BJ (cell line): ENCODE data around the gene SND1. TPM values are rescaled to one million over a fixed set of nuclear protein-coding genes. Genes with fewer than 3 reads are reported as not detected.

Experiments used
- CTCF ChIA-PET: fragments of 350-600 bp; formaldehyde crosslinking; extraction: SDS; loops from one replicate; lab custom pipeline; 2021; ENCODE audit warnings: antibody characterized with exemption, inconsistent platforms; lab: Yijun Ruan, JAX
- POLR2A ChIA-PET: fragments of 300-600 bp; sonication (Branson Sonifier 250); formaldehyde crosslinking; extraction: SDS; loops from one replicate; lab custom pipeline; 2021; ENCODE audit warnings: antibody characterized with exemption; lab: Charles Lee
- DNase-seq: peaks from one replicate; pipeline ENCODE4 v3.0.0-alpha.2; 2011; ENCODE audit warnings: low read depth
- H3K27me3 ChIP-seq: 2 replicates; pipeline ENCODE4 v1.6.0; 2011; ENCODE audit warnings: low read length; ENCODE audit not compliant: control insufficient read depth, insufficient read depth
- H3K36me3 ChIP-seq: 2 replicates; pipeline ENCODE4 v1.5.1; 2011; ENCODE audit warnings: low read length; ENCODE audit not compliant: control insufficient read depth, insufficient read depth
- H3K4me3 ChIP-seq: 2 replicates; pipeline ENCODE4 v1.5.1; 2011; ENCODE audit warnings: low read depth, mild to moderate bottlenecking, control low read depth, low read length
- CTCF ChIP-seq: IDR thresholded peaks from 2 replicates; pipeline ENCODE4 v1.5.1; 2011; ENCODE audit warnings: low read depth, mild to moderate bottlenecking, control low read depth, inconsistent platforms, low read length, moderate library complexity; ENCODE audit not compliant: insufficient read depth
- polyA plus RNA-seq: library from polyadenylated mRNA; depleted of rRNA; stranded (reverse); fragments of >200 nt; gene quantifications from 2 replicates; pipeline ENCODE4 v1.2.3, GENCODE V29; 2011

Gene SND1
- polyA plus RNA-seq, 1 experiment, result 203 TPM

GRCh38 chr7:127854383-127854782 is 202.4 kb downstream of the SND1 start:
- H3K27me3 ChIP-seq, result no peaks in the 10 kb centered on the region
- peaks cover 2% of the 10 kb centered on the region for H3K36me3 ChIP-seq
- ChIA-PET POLR2A (interaction anchor here (0.6 kb wide), 1 partner anchor 22 kb away, joined by 7 read pairs; no protein-coding TSS in a partner anchor), CTCF (interaction anchor here (1.1 kb wide), 1 partner anchor 88 kb away, joined by 3 read pairs; no protein-coding TSS in a partner anchor)
- DNase-seq, result no peak
- H3K4me3 ChIP-seq, result no peak overlapping the region
- no peak for TF ChIP-seq CTCF

GRCh38 chr7:127857464-127857841 is 205.5 kb downstream of the SND1 start:
- POLR2A ChIA-PET, result no interaction called here
- CTCF ChIA-PET, result no interaction called here
- no peak for DNase-seq
- Histone ChIP-seq H3K27me3 (no peaks in the 10 kb centered on the region), H3K4me3 (no peak overlapping the region), H3K36me3 (peaks cover 2% of the 10 kb centered on the region)
- no peak for TF ChIP-seq CTCF

DNA sequence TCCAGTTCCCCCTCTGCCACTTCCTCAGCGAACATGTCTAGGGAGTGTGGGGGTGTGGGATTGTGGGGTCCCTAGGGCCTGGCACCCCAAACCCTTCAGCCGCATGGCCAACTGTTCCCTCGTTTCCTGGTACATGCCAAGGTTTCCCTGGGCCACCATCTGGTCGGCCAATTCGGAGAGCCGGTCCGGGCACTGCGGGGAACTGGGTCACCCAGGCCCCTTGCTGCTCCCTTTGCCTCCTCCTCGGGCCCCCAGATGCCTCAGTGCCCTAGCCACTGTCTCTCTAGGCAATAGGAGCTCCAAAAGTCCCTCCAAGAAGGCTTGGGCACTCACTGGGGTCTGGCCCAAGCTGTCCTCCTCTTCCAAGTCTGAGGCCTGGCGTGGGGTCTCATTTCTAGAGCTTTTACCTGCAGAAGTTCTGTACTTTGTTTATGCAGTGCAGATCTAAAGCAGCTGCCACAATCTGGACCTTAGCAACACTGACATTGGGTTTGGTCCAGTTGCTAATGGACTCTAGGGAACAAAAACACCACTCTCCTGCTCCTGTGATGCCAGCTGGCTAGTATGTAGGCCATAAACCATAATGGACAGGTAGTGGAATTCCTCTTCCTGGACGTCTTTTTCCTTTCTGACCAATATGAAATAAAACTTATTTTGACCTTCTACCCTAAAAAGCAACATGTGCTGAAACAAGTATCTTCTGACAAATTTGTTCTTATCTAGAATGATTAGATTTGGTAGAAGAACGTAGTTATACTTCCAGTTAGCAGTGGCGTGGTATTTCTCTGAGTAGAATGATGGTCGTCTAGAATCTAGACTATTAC is 206.3 kb downstream of the SND1 start:
- no peaks in the 10 kb centered on the region; the same call in none of the 2 replicates for H3K36me3 ChIP-seq
- no peak for DNase-seq
- no peak overlapping the region for H3K4me3 ChIP-seq
- ChIA-PET POLR2A (no interaction called here), CTCF (no interaction called here)
- no peaks in the 10 kb centered on the region for H3K27me3 ChIP-seq
- no peak for TF ChIP-seq CTCF

GRCh38 chr7:127858915-127859189 is 206.9 kb downstream of the SND1 start:
- POLR2A ChIA-PET, result no interaction called here
- H3K36me3 ChIP-seq, result no peaks in the 10 kb centered on the region; the same call in none of the 2 replicates
- H3K27me3 ChIP-seq, result no peaks in the 10 kb centered on the region
- H3K4me3 ChIP-seq, result no peak overlapping the region
- TF ChIP-seq CTCF, result no peak
- CTCF ChIA-PET, result no interaction called here
- no peak for DNase-seq

- POLR2A ChIA-PET, result no interaction called here
- no peak for TF ChIP-seq CTCF
- Histone ChIP-seq H3K4me3 (no peak overlapping the region), H3K36me3 (no peaks in the 10 kb centered on the region; the same call in none of the 2 replicates), H3K27me3 (no peaks in the 10 kb centered on the region)
- DNase-seq, result no peak
- CTCF ChIA-PET, result no interaction called here
Measured at GRCh38 chr7:127859330-127859729, 207.3 kb downstream of the SND1 start.
